Measurements from ENCODE around the gene HOXA11. TPM values are rescaled to one million over a fixed set of nuclear protein-coding genes. Genes with fewer than 3 reads are reported as not detected.

Gene HOXA11
- total RNA-seq, 1 donor from 2014 or later = 1.2 TPM

DNA sequence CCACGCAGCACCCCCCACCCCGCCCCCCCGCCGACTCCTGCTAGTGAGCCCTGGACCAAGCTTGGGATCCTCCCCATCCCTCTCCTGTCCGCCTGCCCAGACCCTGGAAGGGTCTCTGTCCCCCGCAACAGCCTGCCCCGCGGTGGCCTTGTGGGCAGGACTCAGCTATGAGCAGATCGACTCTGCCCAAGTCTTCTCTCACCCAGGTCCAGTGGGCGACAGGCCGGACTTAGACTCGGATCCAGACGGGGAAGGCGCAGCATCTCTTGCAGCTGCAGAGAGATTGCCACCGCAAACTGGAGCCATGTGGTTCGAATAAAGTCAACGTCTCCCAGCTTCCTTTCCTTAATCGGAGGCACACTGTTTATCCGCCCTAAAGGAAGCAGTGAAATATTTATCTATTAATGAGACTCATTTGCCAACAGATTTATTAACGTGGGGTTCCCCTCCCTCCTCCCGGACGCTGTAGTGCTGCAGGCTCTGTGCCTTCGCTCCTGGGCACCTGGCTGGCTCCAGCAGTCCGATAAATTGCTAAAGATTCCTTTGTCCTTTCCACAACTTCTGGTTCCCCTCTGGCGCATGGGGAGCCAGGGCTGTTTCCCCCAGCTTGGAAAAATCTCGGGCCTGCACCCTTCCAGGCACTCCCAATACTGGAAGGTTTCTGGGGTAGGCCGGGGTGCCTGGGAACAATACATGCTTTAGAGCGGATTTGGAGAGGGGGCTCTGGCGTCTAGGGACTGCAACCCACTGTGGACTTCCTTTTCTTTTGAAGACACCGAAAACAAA lies 27.9 kb downstream of the HOXA11 start:
- Mint-ChIP-seq H3K4me1 (ENCODE audit: unreplicated experiment) (peaks cover 13% of the 10 kb centered on the region), H3K27ac (peak overlapping the region; percentile 59), H3K4me3 (peak overlapping the region; percentile 84), H3K9me3 (peaks cover 5% of the 10 kb centered on the region), H3K36me3 (peaks cover 13% of the 10 kb centered on the region), H3K27me3 (peaks cover 90% of the 10 kb centered on the region)
- peak; percentile 70 for DNase-seq (ENCODE audit: extremely low spot score, unreplicated experiment)
- TF ChIP-seq, protein P1, sequence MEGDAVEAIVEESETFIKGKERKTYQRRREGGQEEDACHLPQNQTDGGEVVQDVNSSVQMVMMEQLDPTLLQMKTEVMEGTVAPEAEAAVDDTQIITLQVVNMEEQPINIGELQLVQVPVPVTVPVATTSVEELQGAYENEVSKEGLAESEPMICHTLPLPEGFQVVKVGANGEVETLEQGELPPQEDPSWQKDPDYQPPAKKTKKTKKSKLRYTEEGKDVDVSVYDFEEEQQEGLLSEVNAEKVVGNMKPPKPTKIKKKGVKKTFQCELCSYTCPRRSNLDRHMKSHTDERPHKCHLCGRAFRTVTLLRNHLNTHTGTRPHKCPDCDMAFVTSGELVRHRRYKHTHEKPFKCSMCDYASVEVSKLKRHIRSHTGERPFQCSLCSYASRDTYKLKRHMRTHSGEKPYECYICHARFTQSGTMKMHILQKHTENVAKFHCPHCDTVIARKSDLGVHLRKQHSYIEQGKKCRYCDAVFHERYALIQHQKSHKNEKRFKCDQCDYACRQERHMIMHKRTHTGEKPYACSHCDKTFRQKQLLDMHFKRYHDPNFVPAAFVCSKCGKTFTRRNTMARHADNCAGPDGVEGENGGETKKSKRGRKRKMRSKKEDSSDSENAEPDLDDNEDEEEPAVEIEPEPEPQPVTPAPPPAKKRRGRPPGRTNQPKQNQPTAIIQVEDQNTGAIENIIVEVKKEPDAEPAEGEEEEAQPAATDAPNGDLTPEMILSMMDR (conservative IDR thresholded peaks at IDR 0.05) = no peak

DNA sequence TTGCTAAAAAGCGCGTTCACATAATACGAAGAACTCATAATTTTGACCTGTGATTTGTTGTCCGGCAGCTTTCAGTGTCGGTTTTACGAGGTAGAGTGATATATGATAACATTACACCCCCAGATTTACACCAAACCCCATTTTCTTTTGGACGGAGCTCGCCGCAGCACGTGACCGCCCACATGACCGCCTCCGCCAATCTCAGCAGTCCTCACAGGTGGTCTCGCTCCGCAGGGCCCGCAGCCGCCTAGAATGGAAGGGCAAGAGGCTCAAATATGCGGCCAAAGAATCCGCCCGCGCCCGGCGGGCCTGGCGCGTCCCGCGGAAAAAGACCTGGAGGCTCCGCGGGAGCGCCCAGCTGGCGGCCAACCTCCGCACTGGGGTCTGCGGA lies 28.5 kb downstream of the HOXA11 start, which contains the start of gene HOXA7:
Gene HOXA7 (minus strand): TSS at position 168 of the 391 bp plus-strand sequence. CDS start 130 bp downstream, at position 38.
- Mint-ChIP-seq H3K4me1 (ENCODE audit: unreplicated experiment) (peaks cover 16% of the 10 kb centered on the region), H3K4me3 (peak within 1 kb of the TSS; percentile 94), H3K36me3 (peaks cover 13% of the 10 kb centered on the region), H3K9me3 (peaks cover 5% of the 10 kb centered on the region), H3K27me3 (peaks cover 91% of the 10 kb centered on the region), H3K27ac (peak within 1 kb of the TSS; percentile 72)
- peak; percentile 86 for DNase-seq (ENCODE audit: extremely low spot score, unreplicated experiment)
- TF ChIP-seq, protein P1 (conservative IDR thresholded peaks at IDR 0.05) = no peak

DNA sequence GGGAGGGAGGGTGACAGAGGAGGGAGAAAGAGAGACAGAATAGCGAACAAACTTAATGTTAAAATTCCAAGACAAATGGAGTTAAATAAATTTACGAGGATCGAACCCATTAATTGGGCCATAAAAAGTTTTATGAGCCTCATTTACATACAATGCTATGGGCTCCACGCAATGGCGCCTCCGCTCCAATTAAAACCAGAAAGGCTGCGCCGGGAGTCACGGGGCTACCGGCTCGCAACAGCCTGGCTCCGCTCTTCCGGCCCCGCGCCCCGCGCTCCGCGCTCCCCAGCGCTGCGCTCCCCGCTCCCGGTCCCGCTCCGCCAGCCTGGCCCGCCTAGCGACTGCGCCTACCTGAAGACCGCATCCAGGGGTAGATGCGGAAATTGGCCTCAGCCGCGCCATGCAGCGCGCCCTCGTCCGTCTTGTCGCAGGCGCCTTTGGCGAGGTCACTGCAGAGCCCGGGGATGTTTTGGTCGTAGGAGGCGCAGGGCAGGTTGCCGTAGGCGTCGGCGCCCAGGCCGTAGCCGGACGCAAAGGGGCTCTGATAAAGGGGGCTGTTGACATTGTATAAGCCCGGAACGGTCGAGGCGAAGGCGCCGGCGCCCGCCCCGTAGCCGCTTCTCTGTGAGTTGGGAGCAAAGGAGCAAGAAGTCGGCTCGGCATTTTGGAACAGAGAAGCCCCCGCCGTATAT lies 29.1 kb downstream of the HOXA11 start:
- TF ChIP-seq, protein P1 (conservative IDR thresholded peaks at IDR 0.05) = no peak
- peaks cover 92% of the 10 kb centered on the region for H3K27me3 Mint-ChIP-seq
- H3K4me3 Mint-ChIP-seq = peak overlapping the region; percentile 94
- peaks cover 13% of the 10 kb centered on the region for H3K36me3 Mint-ChIP-seq
- H3K4me1 Mint-ChIP-seq (ENCODE audit: unreplicated experiment) = peaks cover 21% of the 10 kb centered on the region
- DNase-seq (ENCODE audit: extremely low spot score, unreplicated experiment) = peak; percentile 73
- H3K27ac Mint-ChIP-seq = peak overlapping the region; percentile 72
- peaks cover 5% of the 10 kb centered on the region for H3K9me3 Mint-ChIP-seq

DNA sequence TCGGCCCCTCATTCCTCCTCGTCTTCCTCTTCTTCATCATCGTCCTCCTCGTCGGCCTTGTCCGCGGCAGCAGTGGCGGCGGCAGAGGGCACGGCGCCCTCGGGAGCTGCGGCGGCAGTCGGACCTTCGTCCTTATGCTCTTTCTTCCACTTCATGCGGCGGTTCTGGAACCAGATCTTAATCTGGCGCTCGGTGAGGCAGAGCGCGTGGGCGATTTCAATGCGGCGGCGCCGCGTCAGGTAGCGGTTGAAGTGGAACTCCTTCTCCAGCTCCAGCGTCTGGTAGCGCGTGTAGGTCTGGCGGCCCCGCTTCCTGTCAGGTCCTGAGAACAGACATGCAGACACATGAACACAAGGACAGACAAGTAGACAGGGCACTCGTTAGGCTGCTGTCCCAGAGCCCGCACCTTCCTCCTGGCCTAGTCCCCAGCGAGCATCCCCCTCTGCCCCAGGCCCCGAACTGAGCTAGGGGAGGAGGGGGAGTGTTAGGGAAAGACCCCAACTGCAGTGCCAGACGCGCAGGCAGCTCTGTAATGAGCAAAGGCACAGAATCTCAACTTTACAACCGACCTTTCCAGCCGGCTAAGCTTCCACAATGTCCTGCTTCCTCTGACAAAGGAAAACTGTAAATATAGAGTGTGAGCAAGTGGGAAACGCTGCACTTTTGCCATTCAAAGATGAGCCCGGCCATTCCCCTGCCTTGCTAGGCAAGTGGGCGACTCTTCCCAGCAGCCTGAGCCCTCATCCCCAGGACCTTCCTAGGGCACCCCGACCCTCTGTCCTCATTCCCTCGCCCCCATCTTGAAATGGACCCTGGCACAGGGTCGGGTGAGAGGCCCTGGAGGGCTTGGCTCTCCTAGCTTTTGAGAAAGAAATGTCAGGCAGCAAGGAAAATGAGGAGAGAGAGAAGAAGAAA lies 29.9 kb downstream of the HOXA11 start:
- peaks cover 13% of the 10 kb centered on the region for H3K36me3 Mint-ChIP-seq
- peak overlapping the region; percentile 94 for H3K4me3 Mint-ChIP-seq
- peaks cover 96% of the 10 kb centered on the region for H3K27me3 Mint-ChIP-seq
- H3K27ac Mint-ChIP-seq = peak overlapping the region; percentile 72
- TF ChIP-seq, protein P1 (conservative IDR thresholded peaks at IDR 0.05) = no peak
- peak; percentile 70 for DNase-seq (ENCODE audit: extremely low spot score, unreplicated experiment)
- H3K4me1 Mint-ChIP-seq (ENCODE audit: unreplicated experiment) = peaks cover 28% of the 10 kb centered on the region
- peaks cover 5% of the 10 kb centered on the region for H3K9me3 Mint-ChIP-seq

GRCh38 chr7:27154369-27154768 lies 30.7 kb downstream of the HOXA11 start:
- TF ChIP-seq, protein P1 (conservative IDR thresholded peaks at IDR 0.05) = no peak
- DNase-seq (ENCODE audit: extremely low spot score, unreplicated experiment) = peak; percentile 39
- H3K36me3 Mint-ChIP-seq = peaks cover 13% of the 10 kb centered on the region
- no peak overlapping the region for H3K27ac Mint-ChIP-seq
- H3K27me3 Mint-ChIP-seq = peaks cover 92% of the 10 kb centered on the region
- H3K4me3 Mint-ChIP-seq = peak overlapping the region; percentile 94
- peaks cover 5% of the 10 kb centered on the region for H3K9me3 Mint-ChIP-seq
- peaks cover 28% of the 10 kb centered on the region for H3K4me1 Mint-ChIP-seq (ENCODE audit: unreplicated experiment)

Measured in type B pancreatic cell (in vitro differentiated cells).